HG02798 (cell line): ENCODE measurements around the gene STX16.

Source experiments
- ATAC-seq: cut with Tn5 transposase; IDR thresholded peaks from one replicate; pipeline ENCODE4 v1.9.1; 2021; ENCODE audit warnings: mild to moderate bottlenecking; ENCODE audit not compliant: unreplicated experiment, poor library complexity

STX16 gene

GRCh38 chr20:58705208-58705926 lies 54.3 kb downstream of the STX16 start:
- ATAC-seq = no peak

GRCh38 chr20:58706150-58706892 lies 55.2 kb downstream of the STX16 start:
- no peak for ATAC-seq

GRCh38 chr20:58706975-58707681 lies 56.0 kb downstream of the STX16 start:
- no peak for ATAC-seq

DNA sequence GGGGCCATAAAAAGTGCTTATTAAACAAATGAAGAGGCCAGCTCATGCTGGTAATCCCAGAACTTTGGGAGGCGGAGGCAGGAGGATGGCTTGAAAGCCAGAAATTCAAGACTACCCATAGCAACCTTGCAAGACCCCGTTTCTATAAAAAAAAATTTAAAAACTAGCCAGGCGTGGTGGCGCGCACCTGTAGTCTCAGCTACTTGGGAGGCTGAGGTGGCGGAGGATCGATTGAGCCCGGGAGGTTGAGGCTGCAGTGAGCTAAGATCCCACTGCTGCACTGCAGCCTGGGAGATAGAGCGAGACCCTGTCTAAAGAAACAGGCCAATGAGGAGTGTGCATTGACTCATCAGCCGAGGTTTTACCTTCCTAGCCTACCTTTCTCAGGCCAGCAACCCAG lies 56.7 kb downstream of the STX16 start:
- no peak for ATAC-seq

DNA sequence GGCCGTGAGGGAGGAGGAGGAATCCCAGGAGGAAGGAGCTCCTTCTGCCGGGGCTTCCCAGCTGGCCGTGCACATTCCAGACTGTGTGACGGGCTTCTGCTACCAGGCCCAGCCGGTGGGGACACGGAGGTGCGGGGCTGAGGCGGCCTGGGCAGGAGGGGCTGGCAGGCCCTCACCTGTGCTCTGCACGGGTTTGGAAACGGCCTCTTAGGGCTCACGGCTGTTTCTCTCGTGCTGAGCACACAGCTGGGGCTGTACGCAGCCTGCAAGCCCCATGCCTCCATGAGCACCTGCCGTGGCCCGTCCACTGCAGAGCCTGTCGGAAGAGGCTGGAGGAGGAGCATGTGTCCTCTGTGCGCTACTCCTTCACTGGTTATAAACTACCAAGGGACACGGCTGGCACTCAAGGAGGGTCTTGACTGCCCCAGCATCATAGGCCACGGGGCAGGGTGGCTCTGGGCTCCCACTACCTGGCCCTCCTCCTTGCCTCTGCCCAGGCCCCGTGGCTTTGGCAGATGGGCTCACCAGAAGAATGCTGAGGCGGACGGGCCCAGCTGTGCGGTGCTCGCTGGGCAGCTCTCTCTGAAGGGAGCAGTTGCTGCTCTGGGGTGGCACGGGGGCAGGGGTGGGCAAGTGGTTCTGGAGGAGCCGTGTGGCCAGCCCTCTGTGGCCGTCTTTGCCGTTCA lies 57.3 kb downstream of the STX16 start:
- ATAC-seq = no peak

DNA sequence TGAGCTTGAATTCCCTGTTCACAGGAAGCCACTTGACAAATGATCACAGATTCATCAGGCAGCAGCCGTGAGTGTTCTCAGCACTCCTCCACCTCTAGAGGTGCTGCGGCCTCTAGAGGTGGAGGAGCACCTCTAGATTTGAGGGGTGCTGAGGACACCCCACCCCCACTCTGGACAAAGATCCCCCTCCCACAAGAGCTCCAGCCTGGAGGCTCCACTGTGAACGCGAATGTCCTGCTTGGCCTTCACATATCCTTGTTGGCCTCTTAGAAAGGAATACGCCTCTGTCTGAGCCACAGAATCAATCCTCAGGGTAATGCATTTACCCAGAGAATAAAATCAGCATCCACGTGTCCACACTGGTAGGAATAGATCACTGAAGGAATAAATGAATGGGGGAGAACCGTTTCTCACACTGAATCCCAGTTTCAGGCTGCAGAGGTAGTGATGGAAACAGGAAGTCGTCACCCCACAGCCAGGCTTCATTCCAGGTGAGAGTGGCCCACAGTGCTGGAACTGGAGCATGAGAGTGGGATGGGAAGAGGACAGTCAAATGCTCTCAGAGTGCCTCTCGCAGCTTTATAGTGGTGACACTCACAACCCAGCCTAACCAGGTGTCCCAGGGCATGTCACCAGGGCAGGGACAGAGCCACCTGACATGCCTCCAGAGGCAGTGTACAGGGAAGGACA lies 58.1 kb downstream of the STX16 start:
- no peak for ATAC-seq

DNA sequence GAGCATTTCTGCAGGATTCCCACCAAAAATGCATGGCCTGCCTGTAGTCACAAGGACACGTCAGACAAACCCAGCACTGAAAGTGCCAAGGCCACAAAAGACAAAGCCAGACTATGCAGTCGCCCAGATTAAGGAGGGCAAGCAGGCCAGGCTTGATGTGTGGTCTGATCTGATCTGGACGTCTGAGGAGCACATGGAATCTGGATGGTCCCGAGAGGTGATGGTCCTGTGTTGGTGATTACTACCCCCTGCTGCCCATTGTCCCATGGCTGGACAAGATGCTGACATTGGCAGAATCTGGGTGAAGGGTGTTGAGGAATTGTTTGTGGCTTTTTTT lies 58.6 kb downstream of the STX16 start:
- ATAC-seq = no peak

- ATAC-seq = no peak
Observed at GRCh38 chr20:58710481-58711265, 59.6 kb downstream of the STX16 start.

- no peak for ATAC-seq
Observed at GRCh38 chr20:58711266-58712051, 60.4 kb downstream of the STX16 start.

GRCh38 chr20:58712151-58712791 lies 61.2 kb downstream of the STX16 start:
- no peak for ATAC-seq

GRCh38 chr20:58712806-58713731 lies 62.0 kb downstream of the STX16 start:
- no peak for ATAC-seq

GRCh38 chr20:58713801-58714339 lies 62.8 kb downstream of the STX16 start:
- ATAC-seq = no peak

GRCh38 chr20:58714340-58714922 lies 63.3 kb downstream of the STX16 start:
- ATAC-seq = no peak

DNA sequence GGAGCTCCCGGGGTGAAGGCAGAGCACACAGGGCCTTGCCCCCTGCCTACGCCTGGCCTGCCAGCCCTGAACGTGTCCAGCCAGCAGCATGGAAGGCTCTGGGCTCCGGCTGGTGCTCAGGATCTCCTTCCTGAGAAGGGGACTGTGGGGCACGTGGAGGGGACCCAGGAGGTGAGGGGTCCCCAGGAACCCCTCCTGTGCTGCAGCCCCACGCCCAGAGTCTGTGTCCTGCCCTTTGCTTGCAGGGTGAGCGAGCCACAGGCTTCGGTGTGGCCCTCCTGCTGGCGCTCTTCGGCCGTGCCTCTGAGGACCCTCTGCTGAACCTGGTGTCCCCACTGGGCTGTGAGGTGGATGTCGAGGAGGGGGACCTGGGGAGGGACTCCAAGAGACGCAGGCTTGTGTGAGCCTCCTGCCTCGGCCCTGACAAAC lies 63.9 kb downstream of the STX16 start:
- no peak for ATAC-seq

DNA sequence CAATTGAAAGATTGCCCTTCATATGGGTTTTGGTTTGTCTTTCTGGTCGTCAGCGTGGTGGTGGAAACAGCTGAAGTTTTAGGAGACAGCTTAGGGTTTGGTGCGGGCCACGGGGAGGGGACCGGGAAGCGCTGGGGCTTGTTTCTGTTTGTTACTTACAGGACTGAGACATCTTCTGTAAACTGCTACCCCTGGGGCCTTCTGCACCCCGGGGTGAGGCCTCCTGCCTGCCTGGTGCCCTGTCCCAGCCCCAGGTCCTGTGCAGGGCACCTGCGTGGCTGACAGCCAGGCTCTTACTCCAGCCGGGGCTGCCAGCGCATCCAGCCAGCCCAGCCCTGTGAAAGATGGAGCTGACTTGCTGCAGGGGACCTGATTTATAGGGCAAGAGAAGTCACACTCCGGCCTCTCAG lies 64.3 kb downstream of the STX16 start:
- ATAC-seq = no peak

DNA sequence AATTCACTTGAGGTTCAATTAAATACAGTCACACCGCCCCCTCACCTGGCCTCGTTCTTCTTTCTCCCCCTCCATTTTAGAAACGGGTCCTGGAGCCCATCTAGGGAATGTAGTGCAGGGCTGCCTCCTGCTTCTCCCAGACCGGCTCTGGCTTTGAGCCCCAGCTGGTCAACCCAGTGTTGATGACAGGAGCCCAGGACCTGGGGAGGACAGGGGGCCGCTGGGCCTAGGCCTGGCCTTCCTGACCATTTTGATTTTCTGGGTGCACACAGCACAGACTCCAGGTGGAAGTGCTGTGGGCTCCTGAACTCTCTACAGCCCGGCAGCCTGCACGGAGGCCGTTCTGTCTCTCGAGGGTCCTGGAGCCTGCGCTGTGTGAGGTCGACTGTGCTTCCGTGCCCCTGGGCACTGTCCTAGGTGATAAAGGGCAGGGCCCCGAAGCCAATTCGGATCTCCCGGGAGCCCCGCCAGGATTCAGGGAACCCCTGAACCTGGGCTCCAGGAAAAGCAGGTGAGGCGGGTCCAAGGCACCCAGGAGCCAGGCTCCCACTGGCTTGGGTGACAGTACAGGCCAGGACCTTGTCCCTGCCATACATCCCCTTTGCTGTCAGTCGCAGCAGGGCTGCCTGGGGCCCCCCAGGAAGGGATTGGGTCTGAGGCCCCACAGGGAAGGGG lies 64.9 kb downstream of the STX16 start:
- ATAC-seq = no peak
